GM18867 (cell line): ENCODE results near the gene FAM168B.

Experiments used
- ATAC-seq: cut with Tn5 transposase; IDR thresholded peaks from one replicate; pipeline ENCODE4 v1.9.1; 2021; ENCODE audit warnings: mild to moderate bottlenecking, moderate library complexity; ENCODE audit not compliant: unreplicated experiment

The FAM168B gene

GRCh38 chr2:131056204-131056931 is 36.9 kb downstream of the FAM168B start:
- no peak for ATAC-seq

- ATAC-seq = no peak
Measured at GRCh38 chr2:131055169-131056065, 37.8 kb downstream of the FAM168B start.

GRCh38 chr2:131054488-131054887 is 38.8 kb downstream of the FAM168B start:
- no peak for ATAC-seq

- no peak for ATAC-seq
Measured at GRCh38 chr2:131052741-131053263, 40.5 kb downstream of the FAM168B start.

GRCh38 chr2:131050896-131051295 is 42.4 kb downstream of the FAM168B start:
- no peak for ATAC-seq

- no peak for ATAC-seq
Measured at GRCh38 chr2:131049150-131049718, 44.0 kb downstream of the FAM168B start.

- no peak for ATAC-seq
Measured at GRCh38 chr2:131048641-131049040, 44.6 kb downstream of the FAM168B start.

- ATAC-seq = no peak
Measured at GRCh38 chr2:131047920-131048560, 45.2 kb downstream of the FAM168B start.

GRCh38 chr2:131046918-131047652 is 46.2 kb downstream of the FAM168B start:
- ATAC-seq = no peak

GRCh38 chr2:131046028-131046917 is 47.0 kb downstream of the FAM168B start:
- no peak for ATAC-seq

- no peak for ATAC-seq
Measured at GRCh38 chr2:131045286-131046027, 47.8 kb downstream of the FAM168B start.

GRCh38 chr2:131044757-131045150 is 48.5 kb downstream of the FAM168B start:
- ATAC-seq = no peak

- ATAC-seq = no peak
Measured at GRCh38 chr2:131044075-131044756, 49.0 kb downstream of the FAM168B start.

- ATAC-seq = no peak
Measured at GRCh38 chr2:131043199-131044074, 49.8 kb downstream of the FAM168B start.

GRCh38 chr2:131042148-131042775 is 51.0 kb downstream of the FAM168B start:
- no peak for ATAC-seq

- ATAC-seq = no peak
Measured at GRCh38 chr2:131041402-131042147, 51.7 kb downstream of the FAM168B start.
